Panc1 (cell line): ENCODE measurements around the gene MGST1. TPM values are rescaled to one million over a fixed set of nuclear protein-coding genes. Genes with fewer than 3 reads are reported as not detected.

Experiments
- ATAC-seq: fragments of 200-7000 bp; cut with Tn5 transposase; 2 replicates; pipeline ENCODE4 v1.9.1; 2020; ENCODE audit warnings: mild to moderate bottlenecking, moderate library complexity
- BruUV-seq: library from RNA; stranded (reverse); fragments of 400-500 nt; replicated peaks from 2 replicates; lab custom pipeline; 2021; lab: Mats Ljungman, UMichigan
- CTCF ChIA-PET: fragments of 300-600 bp; sonication (Branson Sonifier 250); formaldehyde crosslinking; loops from one replicate; lab custom pipeline; 2022; ENCODE audit warnings: antibody characterized with exemption; lab: Charles Lee
- POLR2A ChIA-PET: fragments of 300-600 bp; sonication (Branson Sonifier 250); formaldehyde crosslinking; loops from one replicate; lab custom pipeline; 2022; ENCODE audit warnings: antibody characterized with exemption; lab: Charles Lee
- DNase-seq: peaks from one replicate; pipeline ENCODE4 v3.0.0-alpha.2; 2010; ENCODE audit warnings: low read depth, low spot score
- H3K27ac ChIP-seq: 2 replicates; pipeline ENCODE4 v1.5.1; 2011; ENCODE audit warnings: mild to moderate bottlenecking, low read length, inconsistent platforms
- H3K27me3 ChIP-seq: fragments of 200-500 bp; sonication (Bioruptor generic); 2 replicates; pipeline ENCODE4 v1.6.0; 2014; ENCODE audit warnings: low read length, inconsistent platforms; ENCODE audit not compliant: control insufficient read depth, insufficient read depth
- H3K36me3 ChIP-seq: fragments of 200-500 bp; sonication (Bioruptor generic); 2 replicates; pipeline ENCODE4 v1.5.1; 2014; ENCODE audit warnings: inconsistent platforms, mild to moderate bottlenecking, low read length, moderate library complexity; ENCODE audit not compliant: control insufficient read depth, insufficient read depth
- H3K4me1 ChIP-seq: 2 replicates; pipeline ENCODE4 v1.5.1; 2011; ENCODE audit warnings: inconsistent platforms, mild to moderate bottlenecking, low read length, moderate library complexity; ENCODE audit not compliant: control insufficient read depth, insufficient read depth
- H3K4me3 ChIP-seq, 2 experiments: 2 replicates each; pipeline ENCODE4 v1.5.1; 2011 to 2012; ENCODE audit warnings: low read depth in 2 of 2, low read length in 2 of 2, mild to moderate bottlenecking in 2 of 2, inconsistent platforms in 1 of 2, moderate library complexity in 1 of 2
- H3K9me3 ChIP-seq: fragments of 200-500 bp; sonication (Bioruptor generic); 2 replicates; pipeline ENCODE4 v1.5.1; 2014; ENCODE audit warnings: low read depth, mild to moderate bottlenecking, inconsistent platforms, low read length, moderate library complexity; ENCODE audit not compliant: control insufficient read depth, insufficient read depth
- CTCF ChIP-seq: fragments of 450-650 bp; IDR thresholded peaks from 2 replicates; pipeline ENCODE4 v1.5.1; 2017; ENCODE audit warnings: mild to moderate bottlenecking
- POLR2AphosphoS5 ChIP-seq: IDR thresholded peaks from 2 replicates; pipeline ENCODE4 v1.6.1; 2012; ENCODE audit warnings: mild to moderate bottlenecking, low read depth, low read length, moderate library complexity
- REST ChIP-seq, 2 experiments: IDR thresholded peaks; 2 replicates each; pipeline ENCODE4 v1.6.1; 2011 to 2012; ENCODE audit warnings: low read depth in 2 of 2, control low read depth in 1 of 2, low read length in 1 of 2, mild to moderate bottlenecking in 1 of 2, moderate library complexity in 1 of 2; ENCODE audit not compliant: insufficient read depth in 1 of 2
- SIN3A ChIP-seq: IDR thresholded peaks from 2 replicates; pipeline ENCODE4 v1.6.1; 2012; ENCODE audit warnings: low read depth, mild to moderate bottlenecking, low read length, moderate library complexity, borderline replicate concordance; ENCODE audit not compliant: insufficient read depth
- TCF7L2 ChIP-seq: IDR thresholded peaks from 2 replicates; pipeline ENCODE4 v1.6.1; 2011; ENCODE audit warnings: mild to moderate bottlenecking, low read depth, low read length, inconsistent platforms
- in situ Hi-C: cut with HindIII; loops from 2 replicates; pipeline ENCODE4 v1.10.0; 2016; ENCODE audit warnings: low sequenced_read_pairs, low pct_unique_long_range_greater_than_20kb
- intact Hi-C: fragments of 100-400 bp; cut with micrococcal nuclease; formaldehyde crosslinking; loops from one replicate; pipeline ENCODE4 v1.10.0; 2022; ENCODE audit not compliant: unreplicated experiment
- total RNA-seq: library from RNA; stranded (reverse); gene quantifications from one replicate; pipeline ENCODE4 v1.2.1, GENCODE V29; 2021; ENCODE audit not compliant: unreplicated experiment

Gene MGST1
- total RNA-seq, 1 experiment from 2014 or later, result 8.8 TPM

- ATAC-seq, result no peak
- H3K4me3 ChIP-seq, result no peak overlapping the region
- ChIA-PET POLR2A (no interaction called here), CTCF (no interaction called here)
- H3K27ac ChIP-seq, result no peak overlapping the region
- no peaks in the 10 kb centered on the region for H3K36me3 ChIP-seq
- DNase-seq, result no peak
- no peaks in the 10 kb centered on the region for H3K4me1 ChIP-seq
- BruUV-seq, result no TSS peak
- H3K27me3 ChIP-seq, result no peaks in the 10 kb centered on the region
- intact Hi-C loops, result no loop called here
- no peak for TF ChIP-seq REST (IDR thresholded peaks at IDR 0.05; ENCODE audit: insufficient read depth in 1 of 2, low read depth in 2 of 2, low read length in 1 of 2)
- TF ChIP-seq SIN3A, result no peak
- TF ChIP-seq POLR2AphosphoS5, result no peak
- TF ChIP-seq CTCF, result no peak
- no peak for TF ChIP-seq TCF7L2
- H3K9me3 ChIP-seq, result no peaks in the 10 kb centered on the region
- in situ Hi-C loops, result no loop called here
Measured at GRCh38 chr12:16327963-16328362, 19.5 kb upstream of the MGST1 start.

GRCh38 chr12:16329594-16329993 lies 17.9 kb upstream of the MGST1 start:
- no peak overlapping the region for H3K27ac ChIP-seq
- H3K27me3 ChIP-seq, result no peaks in the 10 kb centered on the region
- H3K4me3 ChIP-seq, result no peak overlapping the region
- H3K4me1 ChIP-seq, result no peaks in the 10 kb centered on the region
- H3K9me3 ChIP-seq, result no peaks in the 10 kb centered on the region
- in situ Hi-C loops (no loop called here), intact Hi-C loops (no loop called here)
- ChIA-PET POLR2A (no interaction called here), CTCF (no interaction called here)
- DNase-seq, result no peak
- TF ChIP-seq POLR2AphosphoS5, result no peak
- TF ChIP-seq REST (IDR thresholded peaks at IDR 0.05; ENCODE audit: insufficient read depth in 1 of 2, low read depth in 2 of 2, low read length in 1 of 2), result no peak
- no peak for TF ChIP-seq SIN3A
- TF ChIP-seq TCF7L2, result no peak
- no peak for TF ChIP-seq CTCF
- H3K36me3 ChIP-seq, result no peaks in the 10 kb centered on the region
- ATAC-seq, result no peak
- no TSS peak for BruUV-seq
